WI38 (cell line): Measurements from ENCODE around the gene H6PD.

Experiments
- H3K4me3 ChIP-seq: 2 replicates; pipeline ENCODE4 v1.5.1; 2011; ENCODE audit warnings: low read depth, mild to moderate bottlenecking, control low read depth, low read length
- TF ChIP-seq, protein P1 (sequence below): IDR thresholded peaks from 2 replicates; pipeline ENCODE4 v1.5.1; 2012; ENCODE audit warnings: low read depth, mild to moderate bottlenecking, control low read depth, low read length

H6PD gene

DNA sequence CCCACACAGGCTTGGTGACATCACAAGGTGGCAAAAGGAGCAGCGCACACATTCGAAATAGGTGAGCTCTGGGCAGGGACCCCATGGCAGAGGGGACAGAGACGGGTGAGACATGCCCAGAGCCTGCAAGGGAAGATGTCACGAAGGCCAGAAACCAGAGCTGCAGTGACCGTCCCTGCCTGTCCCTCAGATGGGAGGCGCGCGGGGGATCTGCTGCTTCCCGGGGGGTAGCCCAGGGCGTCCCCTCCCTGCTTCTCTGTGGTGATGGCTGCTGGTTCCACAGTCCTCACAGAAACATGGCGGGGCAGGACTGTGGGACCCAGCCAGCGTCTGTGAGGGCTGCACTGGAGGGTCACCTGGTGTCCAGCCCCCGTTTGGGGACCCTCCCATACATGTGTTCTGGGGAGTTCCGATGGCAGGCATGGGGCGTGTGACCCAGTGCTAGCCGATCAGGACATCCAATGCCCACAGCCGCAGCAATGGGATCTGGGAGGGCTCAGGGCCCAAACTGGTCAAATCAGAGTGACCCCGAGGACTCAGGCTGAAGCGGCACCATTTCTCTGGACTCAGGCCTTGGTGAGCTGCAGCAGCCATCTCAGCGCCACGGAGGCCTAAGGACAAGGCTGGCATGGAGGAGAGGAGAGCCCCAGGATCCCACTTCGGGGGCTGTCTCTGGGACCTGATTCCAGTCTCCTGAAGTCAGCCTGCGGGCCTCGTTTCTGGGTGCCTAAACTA is 37.5 kb downstream of the H6PD start:
- TF ChIP-seq, protein P1, sequence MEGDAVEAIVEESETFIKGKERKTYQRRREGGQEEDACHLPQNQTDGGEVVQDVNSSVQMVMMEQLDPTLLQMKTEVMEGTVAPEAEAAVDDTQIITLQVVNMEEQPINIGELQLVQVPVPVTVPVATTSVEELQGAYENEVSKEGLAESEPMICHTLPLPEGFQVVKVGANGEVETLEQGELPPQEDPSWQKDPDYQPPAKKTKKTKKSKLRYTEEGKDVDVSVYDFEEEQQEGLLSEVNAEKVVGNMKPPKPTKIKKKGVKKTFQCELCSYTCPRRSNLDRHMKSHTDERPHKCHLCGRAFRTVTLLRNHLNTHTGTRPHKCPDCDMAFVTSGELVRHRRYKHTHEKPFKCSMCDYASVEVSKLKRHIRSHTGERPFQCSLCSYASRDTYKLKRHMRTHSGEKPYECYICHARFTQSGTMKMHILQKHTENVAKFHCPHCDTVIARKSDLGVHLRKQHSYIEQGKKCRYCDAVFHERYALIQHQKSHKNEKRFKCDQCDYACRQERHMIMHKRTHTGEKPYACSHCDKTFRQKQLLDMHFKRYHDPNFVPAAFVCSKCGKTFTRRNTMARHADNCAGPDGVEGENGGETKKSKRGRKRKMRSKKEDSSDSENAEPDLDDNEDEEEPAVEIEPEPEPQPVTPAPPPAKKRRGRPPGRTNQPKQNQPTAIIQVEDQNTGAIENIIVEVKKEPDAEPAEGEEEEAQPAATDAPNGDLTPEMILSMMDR: no peak

DNA sequence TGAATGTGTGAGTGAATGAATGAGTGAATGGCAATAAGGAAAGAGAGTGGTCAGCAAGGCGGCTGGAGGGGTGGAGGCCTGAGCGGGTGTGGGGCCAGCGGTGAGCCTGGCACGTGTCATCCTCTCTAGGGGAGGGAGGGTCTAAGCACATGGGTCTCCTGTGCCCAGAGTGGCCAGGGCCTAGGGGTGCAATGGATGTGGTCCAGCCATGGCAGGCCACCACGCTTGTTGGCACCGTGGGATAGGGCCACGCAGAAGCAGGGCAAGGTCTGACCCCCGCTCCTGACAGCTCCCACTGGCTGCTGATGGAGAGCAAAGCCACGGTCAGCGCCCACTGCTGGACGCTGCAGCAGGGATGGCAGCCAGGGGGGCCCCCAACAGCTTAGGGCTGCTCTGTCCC is 38.6 kb downstream of the H6PD start:
- TF ChIP-seq, protein P1: no peak
- no peak overlapping the region for H3K4me3 ChIP-seq

More for the DNA sequence above, 37.5 kb downstream of the H6PD start:
- no peak overlapping the region for H3K4me3 ChIP-seq

DNA sequence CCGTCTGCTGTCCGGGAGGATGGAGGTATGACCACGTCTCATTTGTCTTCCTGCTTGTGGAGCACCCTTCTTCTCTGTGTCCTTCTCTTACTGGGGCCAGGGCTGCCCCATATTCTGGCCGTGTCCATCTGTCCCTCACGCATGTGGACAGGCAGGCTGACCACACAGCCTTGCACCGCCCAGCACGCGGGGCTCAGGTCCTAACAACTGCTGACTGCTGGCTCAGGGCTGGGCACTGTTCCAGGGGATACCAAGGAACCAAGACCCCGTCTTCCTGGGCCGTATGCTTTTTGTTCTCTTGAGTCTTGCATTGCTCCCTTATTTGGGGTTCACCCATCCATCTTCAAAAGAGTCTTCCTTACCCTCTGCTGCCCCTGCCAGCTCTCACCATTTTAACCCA is 40.6 kb downstream of the H6PD start:
- no peak overlapping the region for H3K4me3 ChIP-seq
- TF ChIP-seq, protein P1: no peak

DNA sequence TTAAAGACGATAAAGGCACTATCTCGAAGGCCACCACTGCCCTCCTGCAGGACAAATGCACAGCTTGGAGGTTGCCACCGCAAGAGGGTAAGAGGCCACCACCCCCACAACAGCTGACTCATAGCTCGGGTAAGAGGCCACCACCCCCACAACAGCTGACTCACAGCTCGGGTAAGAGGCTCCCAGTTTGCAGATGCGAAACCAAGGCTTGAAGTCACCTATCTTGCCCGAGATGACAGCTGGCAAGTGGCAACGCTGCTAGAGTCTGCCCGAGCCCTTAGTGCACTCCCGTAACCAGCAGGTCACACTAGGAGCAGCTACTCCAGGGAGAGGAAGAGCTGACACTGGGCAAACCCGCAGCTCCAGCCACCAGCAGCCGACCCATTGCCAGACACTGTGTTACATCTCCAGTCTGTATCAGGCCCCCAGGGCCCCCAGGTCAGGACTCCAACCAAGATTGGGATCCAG is 41.0 kb downstream of the H6PD start:
- H3K4me3 ChIP-seq: 0 out of 2 replicates have a peak overlapping the region, but pooled peaks have one; percentile 1
- TF ChIP-seq, protein P1: no peak

DNA sequence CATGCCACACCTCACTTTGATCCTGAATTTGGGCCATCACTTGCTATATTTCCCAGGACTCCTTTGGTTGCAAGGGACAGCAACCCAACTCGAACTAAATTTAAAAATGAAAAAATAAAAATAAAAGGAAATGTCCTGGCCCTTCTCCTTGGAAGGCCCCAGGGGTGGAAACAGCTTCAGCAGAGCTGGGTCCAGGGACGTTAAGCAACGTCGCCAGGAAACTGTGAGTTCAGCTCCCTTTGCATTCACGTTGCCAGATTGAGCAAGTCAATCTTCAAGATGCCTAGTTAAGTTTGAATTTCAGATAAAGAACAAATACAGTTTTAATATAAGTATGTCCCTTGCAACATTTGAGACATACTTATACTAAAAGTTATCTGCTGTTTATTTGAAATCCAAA is 43.5 kb downstream of the H6PD start:
- TF ChIP-seq, protein P1: no peak
- no peak overlapping the region for H3K4me3 ChIP-seq

DNA sequence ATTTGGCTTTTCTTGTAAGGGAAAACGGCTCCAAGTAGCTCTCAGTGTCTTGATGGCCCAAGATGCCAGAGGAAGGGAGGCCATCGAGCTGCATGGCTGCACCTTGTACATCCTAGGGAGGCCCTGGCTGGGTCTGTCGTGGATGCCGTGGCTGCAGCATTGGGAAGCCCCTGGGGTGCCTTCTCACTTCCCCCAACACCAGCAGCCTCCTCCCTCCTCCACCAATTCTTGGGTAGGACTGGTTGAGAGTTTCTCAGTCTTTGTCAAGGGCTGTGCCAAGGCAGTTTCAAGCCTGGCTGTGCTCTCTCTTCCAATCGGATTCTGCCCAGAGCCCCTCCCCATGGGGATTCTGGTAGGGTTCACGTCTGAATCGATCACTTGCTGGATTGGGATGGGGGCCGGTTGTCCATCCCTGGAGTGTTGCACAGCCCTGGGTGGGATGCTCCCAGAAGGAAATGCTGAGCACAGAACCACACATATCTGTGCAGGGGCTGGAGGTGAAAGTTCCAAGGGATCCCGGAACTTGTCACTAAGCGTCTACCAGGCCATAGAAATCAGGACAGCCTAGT is 44.1 kb downstream of the H6PD start:
- no peak overlapping the region for H3K4me3 ChIP-seq
- TF ChIP-seq, protein P1: no peak

DNA sequence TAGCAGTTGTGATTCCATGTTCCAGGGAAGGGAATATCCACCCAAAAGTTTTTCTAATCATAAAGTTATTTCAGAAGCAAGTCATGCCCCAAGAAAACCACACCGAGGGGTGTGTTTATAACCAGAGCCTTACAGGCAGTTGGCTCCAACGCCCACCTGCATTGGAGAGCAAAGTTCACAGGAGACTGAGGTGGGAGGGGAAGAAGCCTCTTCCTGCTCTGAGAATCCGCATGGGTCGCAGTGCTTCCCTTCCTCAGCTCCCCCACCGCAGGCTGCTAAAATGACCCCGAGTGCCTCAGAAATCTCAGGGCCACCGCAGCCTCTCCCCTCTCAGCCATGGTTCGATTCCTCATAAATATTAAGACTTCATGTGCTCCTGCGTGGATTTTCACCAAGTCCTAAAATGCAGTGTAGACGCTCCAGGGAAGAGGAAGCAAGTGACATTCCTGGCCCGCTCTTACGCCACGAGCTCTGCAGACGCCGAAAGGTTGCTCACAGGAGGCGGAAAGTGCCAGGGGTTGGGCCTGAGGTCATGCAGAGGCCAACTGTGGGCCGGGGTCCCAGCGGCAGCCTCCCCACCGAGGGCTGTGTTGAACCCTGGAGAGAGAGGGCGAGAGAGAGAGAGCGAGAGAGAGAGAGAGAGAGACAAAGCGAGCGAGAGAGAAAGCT is 44.7 kb downstream of the H6PD start:
- TF ChIP-seq, protein P1: no peak
- H3K4me3 ChIP-seq: no peak overlapping the region
